ENCODE results near the gene SLC22A17. TPM values are rescaled to one million over a fixed set of nuclear protein-coding genes. Genes with fewer than 3 reads are reported as not detected.

SLC22A17 gene
- total and polyA plus RNA-seq, 2 of the 13 experiments (the other 11 are each of a cell fraction or from before 2014, with no cell fraction given): 0.95 to 1.1 TPM

DNA sequence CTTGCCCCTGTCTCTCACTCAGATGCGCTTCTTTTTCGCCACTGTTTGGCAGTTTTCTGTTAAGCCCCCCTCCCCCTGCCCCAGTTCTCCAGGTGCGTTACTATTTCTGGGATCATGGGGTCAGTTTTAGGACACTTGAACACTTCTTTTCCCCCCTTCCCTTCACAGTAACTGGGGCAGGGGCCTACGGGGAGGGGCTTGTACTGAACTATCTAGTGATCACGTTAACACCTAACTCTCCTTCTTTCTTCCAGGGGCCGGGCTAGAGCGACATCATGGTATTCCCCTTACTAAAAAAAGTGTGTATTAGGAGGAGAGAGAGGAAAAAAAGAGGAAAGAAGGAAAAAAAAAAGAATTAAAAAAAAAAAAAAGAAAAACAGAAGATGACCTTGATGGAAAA lies 27.7 kb downstream of the SLC22A17 start (continued):
- TF ChIP-seq, protein P1, sequence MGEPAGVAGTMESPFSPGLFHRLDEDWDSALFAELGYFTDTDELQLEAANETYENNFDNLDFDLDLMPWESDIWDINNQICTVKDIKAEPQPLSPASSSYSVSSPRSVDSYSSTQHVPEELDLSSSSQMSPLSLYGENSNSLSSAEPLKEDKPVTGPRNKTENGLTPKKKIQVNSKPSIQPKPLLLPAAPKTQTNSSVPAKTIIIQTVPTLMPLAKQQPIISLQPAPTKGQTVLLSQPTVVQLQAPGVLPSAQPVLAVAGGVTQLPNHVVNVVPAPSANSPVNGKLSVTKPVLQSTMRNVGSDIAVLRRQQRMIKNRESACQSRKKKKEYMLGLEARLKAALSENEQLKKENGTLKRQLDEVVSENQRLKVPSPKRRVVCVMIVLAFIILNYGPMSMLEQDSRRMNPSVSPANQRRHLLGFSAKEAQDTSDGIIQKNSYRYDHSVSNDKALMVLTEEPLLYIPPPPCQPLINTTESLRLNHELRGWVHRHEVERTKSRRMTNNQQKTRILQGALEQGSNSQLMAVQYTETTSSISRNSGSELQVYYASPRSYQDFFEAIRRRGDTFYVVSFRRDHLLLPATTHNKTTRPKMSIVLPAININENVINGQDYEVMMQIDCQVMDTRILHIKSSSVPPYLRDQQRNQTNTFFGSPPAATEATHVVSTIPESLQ (CRISPR knock-in tag; conservative IDR thresholded peaks at IDR 0.05): no peak
- TF ChIP-seq FOSL2 (CRISPR knock-in tag; IDR thresholded peaks at IDR 0.05): no peak

GRCh38 chr14:23324455-23324846 lies 28.2 kb downstream of the SLC22A17 start:
- FAIRE-seq (no peak), ATAC-seq (no peak), DNase-seq (ENCODE audit: low spot score) (no peak)
- in situ Hi-C loops (cut with HindIII; ENCODE audit: extremely low pct_ligation_motif_present, low pct_unique_long_range_greater_than_20kb) (loop anchor here (5.0 to 25.0 kb wide), 2 partner anchors 233 to 813 kb away; partner anchors contain the start of genes EMC9, FITM1, PSME1 and PSME2), intact Hi-C loops (cut with micrococcal nuclease; ENCODE audit: unreplicated experiment) (no loop called here)
- no peak overlapping the region for H3K4me3 ChIP-seq (replicated peaks in 1 of 3; ENCODE audit: insufficient read depth in 1 of 3, low read depth in 2 of 3, low read length in 3 of 3)
- H3K4me2 ChIP-seq (ENCODE audit: low read depth, low read length): no peak overlapping the region
- no peak overlapping the region for H3K27ac ChIP-seq (ENCODE audit: extremely low read length, insufficient read depth, low read length)
- WGBS (ENCODE audit: low lambda C conversion rate): 92% methylated on average over 2 of the region's 2 CpGs
- no peaks in the 10 kb centered on the region for H3K9me3 ChIP-seq (ENCODE audit: low read length)
- ChIA-PET POLR2A (interaction anchor here (1.6 to 13.2 kb wide), 2 partner anchors 20 to 229 kb away, joined by 5 to 1053 read pairs; partner anchors contain the start of genes ACIN1, BCL2L2, C14orf119 and PPP1R3E), CTCF (ENCODE audit: low intra/inter-chr PET ratio, low total read pairs) (no interaction called here)
- H3K27me3 ChIP-seq (ENCODE audit: control insufficient read depth in 1 of 2, insufficient read depth in 2 of 2, low read length in 2 of 2): peaks cover 0 to 9% of the 10 kb centered on the region in 2 experiments; a peak in 2 of 5 replicates
- H3K4me1 ChIP-seq (ENCODE audit: insufficient read depth, low read length): peaks cover 42% of the 10 kb centered on the region
- no TSS peak for BruUV-seq (replicated peaks)
- peaks cover 18 to 36% of the 10 kb centered on the region in 2 experiments for H3K36me3 ChIP-seq (replicated peaks in 1 of 2; ENCODE audit: control insufficient read depth in 1 of 2, insufficient read depth in 2 of 2, low read length in 2 of 2)
- H3K9ac ChIP-seq (ENCODE audit: insufficient read depth, low read depth, low read length): no peak overlapping the region
- no peak overlapping the region for H2AFZ ChIP-seq (ENCODE audit: low read length)
- peaks cover 23% of the 10 kb centered on the region for H3K79me2 ChIP-seq (ENCODE audit: insufficient read depth, low read length)
- H4K20me1 ChIP-seq (ENCODE audit: insufficient read depth, low read length): peaks cover 11% of the 10 kb centered on the region; the same call in 1 of the 2 replicates
- no peak for TF ChIP-seq ZEB1 (IDR thresholded peaks at IDR 0.05; ENCODE audit: insufficient replicate concordance, low read depth)
- TF ChIP-seq ARNTL (CRISPR knock-in tag; IDR thresholded peaks at IDR 0.05): no peak
- TF ChIP-seq RBM22 (optimal IDR thresholded peaks at IDR 0.05; ENCODE audit: low read length): peak; percentile 14
- TF ChIP-seq, protein P2, sequence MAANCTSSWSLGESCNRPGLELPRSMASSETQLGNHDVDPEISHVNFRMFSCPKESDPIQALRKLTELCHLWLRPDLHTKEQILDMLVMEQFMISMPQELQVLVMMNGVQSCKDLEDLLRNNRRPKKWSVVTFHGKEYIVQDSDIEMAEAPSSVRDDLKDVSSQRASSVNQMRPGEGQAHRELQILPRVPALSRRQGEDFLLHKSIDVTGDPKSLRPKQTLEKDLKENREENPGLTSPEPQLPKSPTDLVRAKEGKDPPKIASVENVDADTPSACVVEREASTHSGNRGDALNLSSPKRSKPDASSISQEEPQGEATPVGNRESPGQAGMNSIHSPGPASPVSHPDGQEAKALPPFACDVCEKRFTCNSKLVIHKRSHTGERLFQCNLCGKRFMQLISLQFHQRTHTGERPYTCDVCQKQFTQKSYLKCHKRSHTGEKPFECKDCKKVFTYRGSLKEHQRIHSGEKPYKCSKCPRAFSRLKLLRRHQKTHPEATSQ (CRISPR knock-in tag; IDR thresholded peaks at IDR 0.05; ENCODE audit: borderline replicate concordance): no peak
- no peak for TF ChIP-seq DNMT3B (CRISPR knock-in tag; conservative IDR thresholded peaks at IDR 0.05)
- TF ChIP-seq, protein P3, sequence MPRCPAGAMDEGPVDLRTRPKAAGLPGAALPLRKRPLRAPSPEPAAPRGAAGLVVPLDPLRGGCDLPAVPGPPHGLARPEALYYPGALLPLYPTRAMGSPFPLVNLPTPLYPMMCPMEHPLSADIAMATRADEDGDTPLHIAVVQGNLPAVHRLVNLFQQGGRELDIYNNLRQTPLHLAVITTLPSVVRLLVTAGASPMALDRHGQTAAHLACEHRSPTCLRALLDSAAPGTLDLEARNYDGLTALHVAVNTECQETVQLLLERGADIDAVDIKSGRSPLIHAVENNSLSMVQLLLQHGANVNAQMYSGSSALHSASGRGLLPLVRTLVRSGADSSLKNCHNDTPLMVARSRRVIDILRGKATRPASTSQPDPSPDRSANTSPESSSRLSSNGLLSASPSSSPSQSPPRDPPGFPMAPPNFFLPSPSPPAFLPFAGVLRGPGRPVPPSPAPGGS (CRISPR knock-in tag; IDR thresholded peaks at IDR 0.05): 0 out of 2 replicates have a peak, but pooled peaks have one; percentile 29
- TF ChIP-seq MAFG (CRISPR knock-in tag; IDR thresholded peaks at IDR 0.05): no peak
- TF ChIP-seq SOX13 (IDR thresholded peaks at IDR 0.05): no peak
- no peak for TF ChIP-seq SOX13 (CRISPR knock-in tag; conservative IDR thresholded peaks at IDR 0.05 in 1 of 2, IDR thresholded peaks at IDR 0.05 in 1 of 2)
- no peak for TF ChIP-seq RORA (CRISPR knock-in tag; IDR thresholded peaks at IDR 0.05)
- no peak for TF ChIP-seq WIZ (CRISPR knock-in tag; IDR thresholded peaks at IDR 0.05)
- no peak for TF ChIP-seq PLRG1 (conservative IDR thresholded peaks at IDR 0.05)
- no peak for TF ChIP-seq HOXA9 (CRISPR knock-in tag; IDR thresholded peaks at IDR 0.05; ENCODE audit: borderline replicate concordance)
